DOHH2 (cell line): Measurements from ENCODE around the gene MGAT5.

Experiments
- H3F3A ChIP-seq: fragments of 200-600 bp; sonication (generic), shearing (Covaris generic); 2 replicates; pipeline ENCODE4 v1.6.0; 2016; ENCODE audit warnings: antibody characterized with exemption, mild to moderate bottlenecking; ENCODE audit not compliant: control insufficient read depth, insufficient read depth
- H3K27ac ChIP-seq: fragments of 200-600 bp; sonication (generic); 2 replicates; pipeline ENCODE4 v1.5.1; 2014; ENCODE audit warnings: low read depth, mild to moderate bottlenecking, low read length, moderate library complexity
- H3K27me3 ChIP-seq: fragments of 200-600 bp; sonication (generic); 2 replicates; pipeline ENCODE4 v1.6.1; 2014; ENCODE audit warnings: mild to moderate bottlenecking, low read length, mixed read lengths; ENCODE audit not compliant: control insufficient read depth
- H3K36me3 ChIP-seq: fragments of 200-600 bp; sonication (generic); 2 replicates; pipeline ENCODE4 v1.6.1; 2014; ENCODE audit warnings: mild to moderate bottlenecking, low read length, moderate library complexity, mixed read lengths; ENCODE audit not compliant: control insufficient read depth
- H3K4me1 ChIP-seq: fragments of 200-600 bp; sonication (generic); 2 replicates; pipeline ENCODE4 v1.6.1; 2014; ENCODE audit warnings: mild to moderate bottlenecking, low read length, mixed read lengths; ENCODE audit not compliant: control insufficient read depth
- H3K4me2 ChIP-seq: fragments of 200-600 bp; sonication (generic); 2 replicates; pipeline ENCODE4 v1.6.0; 2014; ENCODE audit warnings: mild to moderate bottlenecking, low read length, moderate library complexity
- H3K4me3 ChIP-seq: fragments of 200-600 bp; sonication (generic); 2 replicates; pipeline ENCODE4 v1.5.1; 2014; ENCODE audit warnings: mild to moderate bottlenecking, low read length, mixed read lengths
- H3K79me2 ChIP-seq: fragments of 200-600 bp; sonication (generic); 2 replicates; pipeline ENCODE4 v1.6.1; 2014; ENCODE audit warnings: mild to moderate bottlenecking, low read length, mixed read lengths; ENCODE audit not compliant: control insufficient read depth
- H3K9me2 ChIP-seq: fragments of 200-600 bp; sonication (generic); replicated peaks from 2 replicates; pipeline ENCODE4 v1.6.1; 2014; ENCODE audit warnings: mild to moderate bottlenecking, low read length, mixed read lengths; ENCODE audit not compliant: control insufficient read depth
- H3K9me3 ChIP-seq: fragments of 200-600 bp; sonication (generic); 2 replicates; pipeline ENCODE4 v1.6.1; 2014; ENCODE audit warnings: antibody characterized with exemption, low read length, mixed read lengths; ENCODE audit not compliant: control insufficient read depth, insufficient read depth
- H4K20me1 ChIP-seq: fragments of 200-600 bp; sonication (generic); 2 replicates; pipeline ENCODE4 v1.6.0; 2014; ENCODE audit warnings: low read depth, mild to moderate bottlenecking, antibody characterized with exemption, low read length, moderate library complexity; ENCODE audit not compliant: control insufficient read depth, insufficient read depth
- EZH2phosphoT487 ChIP-seq: fragments of 200-600 bp; sonication (generic); IDR thresholded peaks from 2 replicates; pipeline ENCODE4 v1.6.1; 2017; ENCODE audit warnings: borderline replicate concordance, mild to moderate bottlenecking, antibody characterized with exemption, low read length, moderate library complexity, mixed read lengths
- TF ChIP-seq, protein P1 (sequence below): fragments of 200-600 bp; sonication (generic); IDR thresholded peaks from one replicate; pipeline ENCODE4 v1.5.1; 2014; ENCODE audit warnings: antibody characterized with exemption, mild to moderate bottlenecking, low read depth, low read length; ENCODE audit not compliant: poor library complexity, severe bottlenecking

Gene MGAT5

DNA sequence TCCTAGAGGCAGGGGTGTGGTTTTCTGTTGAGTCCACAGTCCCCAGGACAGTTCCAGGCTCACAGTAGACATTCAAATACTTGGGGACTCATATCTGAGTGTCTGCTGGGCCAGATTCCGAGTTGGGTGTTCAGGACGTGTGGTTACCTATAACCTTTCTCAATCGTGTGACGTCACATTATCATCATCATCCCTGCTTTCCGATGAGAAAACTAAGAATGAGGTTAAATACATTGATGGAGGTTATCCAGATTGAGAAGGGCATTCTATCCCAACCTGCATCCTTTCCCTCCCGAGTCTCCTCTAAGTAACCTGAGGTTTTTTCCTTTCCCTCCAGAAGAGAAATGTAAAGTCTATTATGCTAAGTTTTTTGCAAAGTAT is 204.6 kb downstream of the MGAT5 start:
- no peak overlapping the region for H3K4me3 ChIP-seq
- TF ChIP-seq, protein P1, sequence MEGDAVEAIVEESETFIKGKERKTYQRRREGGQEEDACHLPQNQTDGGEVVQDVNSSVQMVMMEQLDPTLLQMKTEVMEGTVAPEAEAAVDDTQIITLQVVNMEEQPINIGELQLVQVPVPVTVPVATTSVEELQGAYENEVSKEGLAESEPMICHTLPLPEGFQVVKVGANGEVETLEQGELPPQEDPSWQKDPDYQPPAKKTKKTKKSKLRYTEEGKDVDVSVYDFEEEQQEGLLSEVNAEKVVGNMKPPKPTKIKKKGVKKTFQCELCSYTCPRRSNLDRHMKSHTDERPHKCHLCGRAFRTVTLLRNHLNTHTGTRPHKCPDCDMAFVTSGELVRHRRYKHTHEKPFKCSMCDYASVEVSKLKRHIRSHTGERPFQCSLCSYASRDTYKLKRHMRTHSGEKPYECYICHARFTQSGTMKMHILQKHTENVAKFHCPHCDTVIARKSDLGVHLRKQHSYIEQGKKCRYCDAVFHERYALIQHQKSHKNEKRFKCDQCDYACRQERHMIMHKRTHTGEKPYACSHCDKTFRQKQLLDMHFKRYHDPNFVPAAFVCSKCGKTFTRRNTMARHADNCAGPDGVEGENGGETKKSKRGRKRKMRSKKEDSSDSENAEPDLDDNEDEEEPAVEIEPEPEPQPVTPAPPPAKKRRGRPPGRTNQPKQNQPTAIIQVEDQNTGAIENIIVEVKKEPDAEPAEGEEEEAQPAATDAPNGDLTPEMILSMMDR, result no peak
- TF ChIP-seq EZH2phosphoT487, result no peak
- no peaks in the 10 kb centered on the region for H3K27me3 ChIP-seq
- H3K4me2 ChIP-seq, result no peak overlapping the region
- H3K9me3 ChIP-seq, result no peaks in the 10 kb centered on the region
- H3K79me2 ChIP-seq, result no peaks in the 10 kb centered on the region
- no peaks in the 10 kb centered on the region for H3K9me2 ChIP-seq
- H4K20me1 ChIP-seq, result no peaks in the 10 kb centered on the region
- no peak overlapping the region for H3K27ac ChIP-seq
- no peaks in the 10 kb centered on the region for H3F3A ChIP-seq
- H3K36me3 ChIP-seq, result no peaks in the 10 kb centered on the region
- no peaks in the 10 kb centered on the region for H3K4me1 ChIP-seq

DNA sequence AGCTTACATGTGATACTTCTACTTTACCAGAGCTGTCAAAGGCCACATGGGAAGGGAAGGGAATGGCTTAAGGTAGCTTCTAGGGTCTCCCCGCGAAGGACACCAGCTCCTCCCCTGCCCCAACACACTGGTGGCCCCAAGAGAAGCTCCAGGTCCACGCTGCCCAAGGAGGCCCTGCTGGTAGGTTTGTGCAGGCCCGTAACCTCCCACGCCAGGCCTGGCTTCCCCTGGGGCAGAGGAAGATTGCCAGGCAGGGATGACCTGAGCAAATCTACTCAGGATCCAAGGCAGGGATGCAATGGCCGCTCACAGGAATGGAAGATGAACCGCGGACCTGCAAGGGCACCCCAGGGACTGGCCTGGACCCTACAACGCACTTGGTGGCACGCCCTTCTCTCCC is 205.1 kb downstream of the MGAT5 start:
- Histone ChIP-seq H3K4me3 (no peak overlapping the region), H3K9me3 (no peaks in the 10 kb centered on the region), H3K79me2 (no peaks in the 10 kb centered on the region), H3K4me1 (no peaks in the 10 kb centered on the region), H3F3A (no peaks in the 10 kb centered on the region), H3K27ac (no peak overlapping the region), H3K36me3 (no peaks in the 10 kb centered on the region), H3K4me2 (no peak overlapping the region), H3K27me3 (no peaks in the 10 kb centered on the region), H4K20me1 (no peaks in the 10 kb centered on the region), H3K9me2 (no peaks in the 10 kb centered on the region)
- TF ChIP-seq EZH2phosphoT487, result no peak
- TF ChIP-seq, protein P1, result no peak

DNA sequence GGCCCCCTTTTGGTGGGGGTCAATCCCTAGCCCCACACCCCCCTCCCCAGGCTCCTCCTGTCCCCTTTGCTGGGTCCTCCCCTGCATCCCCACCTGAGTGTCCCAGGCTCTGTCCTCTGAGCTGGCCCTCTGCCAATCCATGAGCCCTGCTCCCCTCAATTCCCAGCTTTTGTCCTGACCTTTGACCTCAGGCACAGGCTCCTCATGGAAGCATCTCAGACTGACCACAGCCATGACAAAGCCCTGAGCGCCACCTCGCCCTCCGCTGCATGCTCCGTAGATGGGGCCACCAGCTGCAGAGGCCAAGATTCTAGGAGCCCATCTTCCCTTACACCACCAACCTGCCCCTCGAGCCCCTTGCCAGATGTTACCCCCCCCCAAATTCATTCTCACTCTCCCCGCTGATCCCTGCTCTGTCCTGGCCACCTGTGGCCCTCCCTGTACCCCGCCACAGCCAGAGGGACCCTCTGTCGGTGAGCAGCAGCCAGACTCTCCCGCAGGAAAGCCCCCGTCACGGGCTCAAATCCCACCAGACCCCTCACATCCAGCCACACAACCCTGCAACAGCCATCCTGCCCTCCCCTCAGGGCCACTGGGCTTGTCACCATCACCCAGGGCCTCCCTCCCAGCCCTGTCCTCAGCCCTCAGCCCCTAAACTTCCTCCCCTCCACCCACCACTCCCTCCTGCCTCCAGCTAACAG is 206.0 kb downstream of the MGAT5 start:
- H3K79me2 ChIP-seq, result no peaks in the 10 kb centered on the region
- no peak overlapping the region for H3K4me3 ChIP-seq
- H3K9me3 ChIP-seq, result no peaks in the 10 kb centered on the region
- no peaks in the 10 kb centered on the region for H3K9me2 ChIP-seq
- no peaks in the 10 kb centered on the region for H3F3A ChIP-seq
- H3K27me3 ChIP-seq, result no peaks in the 10 kb centered on the region
- no peak overlapping the region for H3K4me2 ChIP-seq
- H3K4me1 ChIP-seq, result no peaks in the 10 kb centered on the region
- H4K20me1 ChIP-seq, result no peaks in the 10 kb centered on the region
- TF ChIP-seq EZH2phosphoT487, result no peak
- TF ChIP-seq, protein P1, result no peak
- no peaks in the 10 kb centered on the region for H3K36me3 ChIP-seq
- H3K27ac ChIP-seq, result no peak overlapping the region
